GM04504 (cell line): ENCODE measurements around the gene SLC30A5.

Source experiments
- DNase-seq: peaks from one replicate; pipeline ENCODE4 v3.0.0-alpha.2; 2012; ENCODE audit warnings: low read depth

SLC30A5 gene

DNA sequence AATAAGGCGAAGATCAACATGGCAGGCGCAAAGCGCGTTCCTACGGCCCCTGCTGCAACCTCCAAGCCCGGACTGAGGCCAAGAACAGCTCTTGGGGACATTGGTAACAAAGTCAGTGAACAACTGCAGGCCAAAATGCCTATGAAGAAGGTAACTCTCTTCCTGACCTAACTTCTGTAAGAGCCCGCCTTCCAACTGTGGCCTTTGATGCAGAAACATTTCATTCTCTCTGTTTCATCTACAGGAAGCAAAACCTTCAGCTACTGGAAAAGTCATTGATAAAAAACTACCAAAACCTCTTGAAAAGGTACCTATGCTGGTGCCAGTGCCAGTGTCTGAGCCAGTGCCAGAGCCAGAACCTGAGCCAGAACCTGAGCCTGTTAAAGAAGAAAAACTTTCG is 74.1 kb downstream of the SLC30A5 start:
- DNase-seq, result no peak

DNA sequence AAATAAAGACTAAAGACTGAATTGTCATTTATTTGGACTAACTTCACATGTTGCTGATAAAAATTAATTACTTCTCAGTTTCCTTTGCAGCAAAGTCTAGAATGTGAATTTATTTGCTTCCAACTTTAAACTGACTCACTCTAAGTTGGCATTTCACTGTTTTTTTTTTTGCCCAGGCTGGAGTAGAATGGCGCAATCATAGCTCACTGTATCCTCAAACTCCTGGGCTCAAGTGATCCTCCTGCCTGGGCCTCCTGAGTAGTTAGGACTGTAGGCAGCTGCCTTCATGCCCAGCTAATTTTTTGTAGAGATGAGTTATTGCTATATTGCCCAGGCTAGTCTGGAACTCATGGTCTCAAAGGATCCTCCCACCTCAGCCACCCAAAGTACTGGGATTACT is 76.7 kb downstream of the SLC30A5 start:
- no peak for DNase-seq

DNA sequence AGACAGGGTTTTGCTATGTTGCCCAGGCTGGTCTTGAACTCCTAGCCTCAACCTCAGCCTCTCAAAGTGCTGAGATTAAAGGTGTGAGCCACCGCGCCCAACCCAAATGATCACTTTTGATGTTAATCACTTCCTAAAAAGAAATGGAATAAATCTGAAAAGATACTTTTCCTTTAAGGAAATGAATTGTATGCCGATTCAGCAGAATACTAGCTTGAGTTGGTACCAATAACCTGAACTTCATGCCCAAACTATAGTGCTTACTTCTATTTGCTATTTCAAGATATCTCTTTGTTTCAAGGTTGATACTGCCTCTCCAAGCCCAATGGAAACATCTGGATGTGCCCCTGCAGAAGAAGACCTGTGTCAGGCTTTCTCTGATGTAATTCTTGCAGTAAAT is 77.2 kb downstream of the SLC30A5 start:
- no peak for DNase-seq
